Activated CD8-positive, alpha-beta memory T cell treated with anti-CD3 and anti-CD28 coated beads, Interleukin-2, amount 10 ng/mL, durations not matched to agents 7 days and 5 days (primary cell): ENCODE measurements around the gene CACNA1I. TPM values are rescaled to one million over a fixed set of nuclear protein-coding genes. Genes with fewer than 3 reads are reported as not detected.

Experiments
- ATAC-seq: fragments of 150-1000 bp; cut with Tn5 transposase; one replicate; pipeline ENCODE4 v1.10.0; 2021; ENCODE audit warnings: moderate library complexity
- CTCF ChIA-PET: fragments of 350-600 bp; sonication (Branson Sonifier 250); formaldehyde crosslinking; loops from one replicate; lab custom pipeline; 2021; ENCODE audit warnings: antibody characterized with exemption; lab: Charles Lee
- DNase-seq: peaks from one replicate; pipeline ENCODE4 v3.0.0-alpha.2; 2020
- H3K27ac Mint-ChIP-seq: one replicate; pipeline ENCODE4 v1.8.0; 2021; ENCODE audit warnings: mild to moderate bottlenecking, mixed read lengths
- H3K27me3 Mint-ChIP-seq: one replicate; pipeline ENCODE4 v1.8.0; 2021; ENCODE audit warnings: mixed read lengths
- H3K36me3 Mint-ChIP-seq: one replicate; pipeline ENCODE4 v1.8.0; 2021; ENCODE audit warnings: mild to moderate bottlenecking, mixed read lengths
- H3K4me1 Mint-ChIP-seq: one replicate; pipeline ENCODE4 v1.8.0; 2021; ENCODE audit warnings: mixed read lengths
- H3K4me3 Mint-ChIP-seq: one replicate; pipeline ENCODE4 v1.8.0; 2021; ENCODE audit warnings: mild to moderate bottlenecking, moderate library complexity, mixed read lengths
- H3K9me3 Mint-ChIP-seq: one replicate; pipeline ENCODE4 v1.8.0; 2022; ENCODE audit warnings: low read depth, mixed read lengths
- total RNA-seq, 2 experiments: library from RNA; stranded (reverse); gene quantifications; one replicate each; pipeline ENCODE4 v1.2.3, GENCODE V29; 2021

The CACNA1I gene
- total RNA-seq, 2 experiments from 2014 or later: 0.30 to 1.8 TPM

DNA sequence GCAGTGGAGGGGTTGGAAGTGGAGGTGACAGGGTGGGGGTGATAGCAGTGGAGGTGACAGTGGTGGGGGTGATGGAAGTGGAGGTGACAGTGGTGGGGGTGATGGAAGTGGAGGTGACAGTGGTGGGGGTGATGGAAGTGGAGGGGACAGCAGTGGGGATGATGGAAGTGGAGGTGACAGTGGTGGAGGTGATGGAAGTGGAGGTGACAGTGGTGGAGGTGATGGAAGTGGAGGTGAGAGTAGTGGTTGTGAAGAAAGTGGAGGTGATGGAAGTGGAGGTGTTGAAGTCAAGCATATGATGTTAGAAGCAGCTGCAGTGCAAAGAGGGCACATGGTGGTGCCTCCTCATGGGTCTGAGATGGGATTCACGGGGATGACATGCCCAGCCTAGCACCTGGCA is 141.5 kb downstream of the CACNA1I start:
- no peak for DNase-seq
- no peaks in the 10 kb centered on the region for H3K4me1 Mint-ChIP-seq
- H3K27me3 Mint-ChIP-seq: peaks cover 12% of the 10 kb centered on the region
- H3K36me3 Mint-ChIP-seq: no peaks in the 10 kb centered on the region
- CTCF ChIA-PET: no interaction called here
- H3K4me3 Mint-ChIP-seq: no peak overlapping the region
- H3K9me3 Mint-ChIP-seq: no peaks in the 10 kb centered on the region
- H3K27ac Mint-ChIP-seq: no peak overlapping the region
- ATAC-seq: no peak

DNA sequence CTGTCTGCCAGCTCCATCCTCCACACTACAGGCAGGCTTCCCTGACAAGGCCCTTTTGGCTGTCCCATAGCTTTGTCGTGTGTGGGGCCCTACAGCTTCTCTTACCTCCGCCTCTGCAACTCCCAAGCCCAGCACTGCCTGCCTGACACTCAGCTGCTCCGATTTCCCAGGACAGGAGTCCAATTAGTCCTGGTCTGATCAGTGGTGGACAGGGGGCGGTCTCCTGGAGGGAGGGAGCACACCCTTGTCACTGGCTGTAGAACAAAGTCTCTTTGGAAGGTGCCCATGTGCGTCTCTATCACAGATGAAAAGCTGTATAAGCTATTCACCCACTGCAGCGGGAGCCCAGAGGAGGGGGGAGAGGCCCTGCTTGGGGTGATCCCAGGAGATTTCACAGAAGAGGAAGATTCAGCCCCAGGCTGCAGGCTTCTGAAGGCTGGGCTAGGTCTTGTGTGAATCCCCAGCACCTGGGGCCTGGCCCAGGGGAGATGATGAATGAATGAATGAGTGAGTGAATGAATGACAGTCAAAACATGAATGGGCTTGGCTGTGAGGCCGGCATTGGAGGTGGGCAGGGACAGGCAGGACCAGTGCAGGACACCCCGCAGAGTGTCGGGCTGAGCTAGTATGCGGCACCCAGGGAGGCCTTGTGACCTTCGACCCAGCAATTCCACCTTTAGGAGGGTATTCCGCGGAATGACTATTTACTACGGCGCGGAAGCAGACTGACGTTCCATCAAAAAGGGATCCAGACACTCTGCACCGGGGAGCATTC is 142.4 kb downstream of the CACNA1I start:
- CTCF ChIA-PET: no interaction called here
- peaks cover 12% of the 10 kb centered on the region for H3K27me3 Mint-ChIP-seq
- H3K4me3 Mint-ChIP-seq: no peak overlapping the region
- no peak for ATAC-seq
- H3K9me3 Mint-ChIP-seq: no peaks in the 10 kb centered on the region
- DNase-seq: no peak
- no peaks in the 10 kb centered on the region for H3K36me3 Mint-ChIP-seq
- no peaks in the 10 kb centered on the region for H3K4me1 Mint-ChIP-seq
- H3K27ac Mint-ChIP-seq: no peak overlapping the region

DNA sequence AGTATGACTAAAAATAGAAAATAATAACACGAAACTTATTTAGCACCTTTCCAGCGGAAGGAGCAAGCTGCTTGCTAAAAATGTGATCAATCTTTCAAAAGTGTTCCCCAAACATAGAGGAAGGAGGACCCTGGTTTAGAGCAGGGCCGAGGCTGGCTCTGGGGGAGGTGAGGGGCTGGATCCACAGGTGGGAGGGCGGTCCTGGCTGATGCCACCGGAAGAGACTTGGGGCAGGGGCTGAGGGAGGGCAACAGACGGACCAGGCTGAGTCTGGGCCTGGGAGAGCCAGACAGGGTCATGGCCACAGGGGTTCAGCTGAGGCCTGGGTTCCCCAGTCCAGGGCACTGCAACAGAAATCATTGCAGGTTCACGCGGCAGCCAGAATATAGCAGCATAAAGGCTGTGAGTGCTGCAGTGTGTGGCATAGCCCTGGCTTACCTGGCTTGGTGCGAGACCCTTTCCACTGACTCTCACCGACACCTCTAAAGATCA is 143.3 kb downstream of the CACNA1I start:
- CTCF ChIA-PET: no interaction called here
- Mint-ChIP-seq H3K9me3 (no peaks in the 10 kb centered on the region), H3K36me3 (no peaks in the 10 kb centered on the region), H3K4me1 (peaks cover 4% of the 10 kb centered on the region), H3K27me3 (peaks cover 12% of the 10 kb centered on the region), H3K4me3 (no peak overlapping the region), H3K27ac (no peak overlapping the region)
- no peak for ATAC-seq
- DNase-seq: no peak

DNA sequence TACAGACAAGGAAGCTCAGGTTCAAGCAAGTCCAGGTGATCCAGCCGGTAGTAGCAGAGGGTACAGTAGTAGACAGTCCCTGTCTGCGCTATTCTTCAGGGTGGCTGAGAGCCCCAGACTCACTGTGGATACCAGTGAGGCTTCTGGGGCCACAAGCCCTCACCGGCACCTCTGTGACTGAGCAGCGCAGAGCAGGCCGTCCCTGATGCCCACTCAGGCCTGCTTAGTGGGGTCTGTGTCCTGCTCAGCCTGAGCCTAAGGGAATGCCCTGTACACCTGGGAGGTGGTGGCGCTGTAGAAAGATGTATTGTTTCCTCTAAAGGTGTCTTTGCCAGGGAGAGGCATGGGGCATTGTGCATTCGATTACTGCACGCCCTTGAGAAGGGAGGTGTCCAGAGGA is 143.8 kb downstream of the CACNA1I start:
- Mint-ChIP-seq H3K4me3 (no peak overlapping the region), H3K9me3 (no peaks in the 10 kb centered on the region), H3K4me1 (peaks cover 8% of the 10 kb centered on the region), H3K36me3 (no peaks in the 10 kb centered on the region), H3K27me3 (peaks cover 12% of the 10 kb centered on the region), H3K27ac (no peak overlapping the region)
- CTCF ChIA-PET: no interaction called here
- DNase-seq (no peak), ATAC-seq (no peak)

DNA sequence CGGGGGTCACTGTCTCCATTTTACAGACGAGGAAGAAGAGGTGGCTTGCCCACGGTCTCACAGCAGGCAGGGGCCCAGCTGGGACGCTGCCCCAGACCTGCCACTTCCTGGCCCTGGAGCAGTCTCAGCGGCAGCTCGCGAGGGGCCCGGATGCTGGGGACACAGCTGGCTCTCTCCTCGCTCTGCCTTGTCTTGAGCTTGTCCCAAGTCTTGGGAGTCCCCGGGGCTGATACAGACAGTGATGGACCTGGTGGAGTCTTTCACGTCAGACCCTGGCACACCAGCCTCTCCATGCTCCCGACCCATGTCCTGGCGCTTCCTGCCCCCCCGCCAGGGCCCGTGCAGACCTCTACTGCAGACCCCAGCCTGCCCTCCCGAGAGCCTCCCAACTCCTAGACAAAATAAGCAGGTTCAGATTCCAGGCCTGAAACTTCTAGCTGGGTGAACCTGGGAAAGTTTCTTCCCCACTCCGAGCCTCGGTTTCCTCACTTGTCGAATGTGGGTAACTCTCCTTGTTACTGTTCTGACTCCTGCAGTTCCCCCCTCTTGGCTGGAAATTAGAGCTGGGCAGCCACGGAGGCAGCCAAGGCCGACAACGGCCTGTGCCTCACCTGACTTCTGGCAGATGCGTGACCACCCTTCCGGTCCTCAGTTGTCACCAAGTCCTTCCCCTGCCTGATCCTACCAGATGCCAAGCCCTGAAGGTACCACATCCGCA is 145.4 kb downstream of the CACNA1I start:
- H3K27ac Mint-ChIP-seq: no peak overlapping the region
- ATAC-seq: no peak
- no peak overlapping the region for H3K4me3 Mint-ChIP-seq
- CTCF ChIA-PET: no interaction called here
- H3K9me3 Mint-ChIP-seq: no peaks in the 10 kb centered on the region
- H3K36me3 Mint-ChIP-seq: no peaks in the 10 kb centered on the region
- no peak for DNase-seq
- H3K27me3 Mint-ChIP-seq: peaks cover 7% of the 10 kb centered on the region
- H3K4me1 Mint-ChIP-seq: peaks cover 17% of the 10 kb centered on the region

- no peak overlapping the region for H3K4me3 Mint-ChIP-seq
- H3K9me3 Mint-ChIP-seq: no peaks in the 10 kb centered on the region
- ATAC-seq (no peak), DNase-seq (no peak)
- peaks cover 17% of the 10 kb centered on the region for H3K4me1 Mint-ChIP-seq
- no peak overlapping the region for H3K27ac Mint-ChIP-seq
- H3K27me3 Mint-ChIP-seq: peaks cover 5% of the 10 kb centered on the region
- H3K36me3 Mint-ChIP-seq: no peaks in the 10 kb centered on the region
- CTCF ChIA-PET: no interaction called here
These were observed 146.0 kb downstream of the CACNA1I start for GRCh38 chr22:39716534-39716933.

GRCh38 chr22:39717099-39717498 is 146.5 kb downstream of the CACNA1I start:
- CTCF ChIA-PET: no interaction called here
- no peak overlapping the region for H3K27ac Mint-ChIP-seq
- peaks cover 1% of the 10 kb centered on the region for H3K36me3 Mint-ChIP-seq
- no peak overlapping the region for H3K4me3 Mint-ChIP-seq
- H3K4me1 Mint-ChIP-seq: peaks cover 22% of the 10 kb centered on the region
- DNase-seq (no peak), ATAC-seq (no peak)
- H3K27me3 Mint-ChIP-seq: peaks cover 5% of the 10 kb centered on the region
- peaks cover under 1% of the 10 kb centered on the region for H3K9me3 Mint-ChIP-seq

DNA sequence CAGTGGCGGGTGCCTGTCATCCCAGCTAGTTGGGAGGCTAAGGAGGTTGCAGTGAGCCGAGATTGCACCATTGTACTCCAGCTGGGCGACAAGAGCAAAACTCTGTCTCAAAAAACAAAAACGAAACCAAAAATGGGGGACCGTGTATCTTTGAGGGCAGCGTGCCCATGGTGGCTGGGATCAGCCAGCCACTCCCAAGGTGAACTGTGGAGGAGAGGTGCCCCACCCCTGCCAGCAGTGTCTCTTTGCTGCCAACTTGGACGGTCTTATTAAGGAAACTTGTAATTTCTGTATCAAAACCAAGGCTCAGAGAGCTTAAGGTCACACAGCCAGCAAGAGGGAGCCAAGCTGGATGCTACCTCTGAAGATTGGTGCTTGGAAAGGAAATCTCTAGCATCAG is 147.7 kb downstream of the CACNA1I start:
- Mint-ChIP-seq H3K36me3 (peaks cover 5% of the 10 kb centered on the region), H3K4me3 (no peak overlapping the region), H3K4me1 (peaks cover 29% of the 10 kb centered on the region), H3K9me3 (peaks cover 4% of the 10 kb centered on the region), H3K27ac (peak overlapping the region; percentile 42), H3K27me3 (peaks cover 5% of the 10 kb centered on the region)
- CTCF ChIA-PET: no interaction called here
- peak; percentile 32 for ATAC-seq
- no peak for DNase-seq

DNA sequence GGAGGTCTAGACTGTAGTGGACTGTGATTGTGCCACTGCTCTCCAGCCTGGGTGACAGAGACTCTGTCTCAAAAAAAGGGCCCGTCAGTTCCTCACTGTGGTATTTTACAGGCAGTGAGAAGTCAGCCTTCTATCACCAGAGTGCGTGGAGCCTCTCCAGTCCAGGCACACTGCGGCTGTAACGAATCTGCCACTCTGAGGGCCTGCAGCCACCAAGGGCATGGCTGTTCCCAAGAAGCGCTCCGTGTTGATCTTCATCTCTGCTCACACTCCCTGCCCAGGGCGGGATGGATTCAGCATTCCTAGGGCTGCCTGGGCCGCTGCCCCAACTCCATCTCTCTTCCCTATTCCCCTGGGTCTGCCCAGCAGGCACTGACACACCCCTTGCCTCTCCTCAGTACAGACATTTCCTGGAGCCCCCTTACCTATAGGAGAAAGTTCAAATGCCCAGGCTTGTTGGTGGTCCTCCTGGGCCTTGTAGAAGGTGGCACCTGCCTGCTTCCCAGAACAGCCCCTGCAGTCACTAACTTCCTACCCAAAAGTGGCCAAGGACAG is 148.4 kb downstream of the CACNA1I start:
- ATAC-seq: no peak
- CTCF ChIA-PET: no interaction called here
- Mint-ChIP-seq H3K36me3 (peaks cover 6% of the 10 kb centered on the region), H3K9me3 (peaks cover 4% of the 10 kb centered on the region), H3K27me3 (peaks cover 5% of the 10 kb centered on the region), H3K4me3 (no peak overlapping the region), H3K27ac (no peak overlapping the region), H3K4me1 (peaks cover 29% of the 10 kb centered on the region)
- DNase-seq: no peak

DNA sequence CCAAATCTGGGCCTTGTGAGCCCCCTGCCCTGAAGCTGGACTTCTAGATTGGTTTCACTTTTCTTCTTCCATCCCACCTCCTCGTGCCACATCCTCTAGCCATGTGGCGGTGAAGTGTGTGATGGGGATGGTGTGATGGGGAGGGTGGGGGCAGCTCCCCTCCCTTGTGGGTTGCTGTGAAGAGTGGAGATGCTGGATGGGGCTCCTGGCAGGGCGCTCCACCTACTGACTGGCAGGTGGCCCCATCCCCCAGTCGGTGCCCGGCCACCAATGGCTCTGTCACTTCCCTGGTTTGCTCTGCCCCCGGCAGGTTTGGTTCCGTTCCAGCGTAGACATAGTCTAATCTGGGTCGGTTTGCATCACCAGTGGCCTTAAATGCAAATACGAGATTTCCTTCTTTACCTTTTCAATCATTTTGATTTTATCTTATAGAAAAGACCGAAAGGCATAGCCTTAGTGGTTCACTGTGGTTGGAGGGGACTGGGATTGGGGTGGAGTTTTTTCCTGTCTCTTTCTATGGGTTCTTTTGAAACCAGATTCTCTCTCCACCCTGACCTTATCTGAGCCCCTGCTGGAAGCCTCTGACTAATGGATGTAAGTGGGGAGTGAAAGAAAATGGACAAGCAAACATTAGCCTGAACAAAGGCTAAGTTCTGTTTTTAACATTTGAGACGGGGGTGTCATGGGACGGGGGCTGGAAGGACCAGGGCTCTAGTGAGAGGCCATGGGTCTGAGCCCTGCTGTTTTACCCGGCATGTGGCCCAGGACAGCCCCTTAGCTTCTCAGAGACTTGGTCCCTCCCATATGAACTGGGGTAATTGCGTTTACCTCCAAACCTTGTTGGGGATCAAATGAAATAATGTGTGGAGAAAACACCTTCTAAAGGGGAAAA is 149.3 kb downstream of the CACNA1I start:
- Mint-ChIP-seq H3K4me3 (no peak overlapping the region), H3K4me1 (peaks cover 29% of the 10 kb centered on the region), H3K36me3 (peaks cover 6% of the 10 kb centered on the region), H3K9me3 (peaks cover 4% of the 10 kb centered on the region), H3K27me3 (peaks cover 5% of the 10 kb centered on the region), H3K27ac (no peak overlapping the region)
- no peak for DNase-seq
- no peak for ATAC-seq
- CTCF ChIA-PET: no interaction called here

DNA sequence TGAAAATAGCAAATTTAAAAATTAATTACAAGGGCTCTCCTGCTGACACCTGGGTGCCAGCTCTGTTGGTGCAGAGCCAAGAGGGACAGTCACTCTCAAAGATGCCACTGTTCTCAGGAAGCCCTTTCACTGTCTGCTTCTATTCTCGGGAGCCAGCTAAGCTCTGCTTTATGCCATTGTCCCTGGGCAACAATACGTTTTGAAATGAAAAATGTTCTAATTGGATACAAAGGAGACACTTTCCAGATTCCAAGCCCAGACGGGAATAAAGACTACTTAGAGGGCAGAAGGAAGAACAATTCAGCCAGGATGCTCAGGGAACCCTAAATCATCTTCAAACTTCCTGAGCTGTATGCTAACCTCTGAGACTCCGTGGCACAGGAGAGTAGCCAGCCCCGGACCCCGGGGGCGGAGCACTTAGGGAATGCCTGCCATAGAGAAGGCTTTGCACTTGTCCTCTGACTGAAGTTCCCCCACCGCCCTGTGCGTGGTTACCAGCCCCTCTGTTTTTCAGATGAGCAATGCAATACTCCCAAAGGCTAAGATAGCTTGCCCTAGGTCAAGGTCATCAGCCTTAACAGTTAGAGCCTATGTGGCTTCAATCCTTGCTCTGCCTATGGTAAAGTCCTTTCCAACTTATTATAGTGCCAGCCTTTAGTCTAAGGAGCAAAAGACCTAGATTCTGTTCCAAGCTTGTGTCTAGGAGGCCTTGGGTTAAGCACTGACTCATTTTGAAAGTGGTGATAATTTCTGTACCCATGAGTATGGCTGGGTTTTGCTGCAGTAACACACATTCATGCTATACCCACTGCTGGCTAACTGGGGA is 150.9 kb downstream of the CACNA1I start:
- H3K9me3 Mint-ChIP-seq: peaks cover 4% of the 10 kb centered on the region
- CTCF ChIA-PET: no interaction called here
- peaks cover 10% of the 10 kb centered on the region for H3K27me3 Mint-ChIP-seq
- H3K27ac Mint-ChIP-seq: no peak overlapping the region
- H3K36me3 Mint-ChIP-seq: peaks cover 6% of the 10 kb centered on the region
- no peak for DNase-seq
- peaks cover 29% of the 10 kb centered on the region for H3K4me1 Mint-ChIP-seq
- H3K4me3 Mint-ChIP-seq: no peak overlapping the region
- ATAC-seq: peak; percentile 64

GRCh38 chr22:39722032-39722325 is 151.4 kb downstream of the CACNA1I start:
- peaks cover 4% of the 10 kb centered on the region for H3K9me3 Mint-ChIP-seq
- ATAC-seq (no peak), DNase-seq (no peak)
- CTCF ChIA-PET: no interaction called here
- H3K36me3 Mint-ChIP-seq: peaks cover 6% of the 10 kb centered on the region
- H3K27me3 Mint-ChIP-seq: peaks cover 14% of the 10 kb centered on the region
- no peak overlapping the region for H3K4me3 Mint-ChIP-seq
- H3K4me1 Mint-ChIP-seq: peaks cover 29% of the 10 kb centered on the region
- H3K27ac Mint-ChIP-seq: no peak overlapping the region
